Stimulated activated naive CD8-positive, alpha-beta T cell treated with anti-CD3 and anti-CD28 coated beads, Interleukin-15, amount 100 ng/mL, for 72 hours (primary cell): ENCODE measurements around the gene ASRGL1.
"Not testable (repeated sequence)": the region's sequence is repeated elsewhere in the genome, so short reads cannot be mapped to it uniquely, and the experiment has no call there.

ENCODE experiments used
- ATAC-seq: fragments of 150-1000 bp; cut with Tn5 transposase; 2 replicates; pipeline ENCODE4 v1.10.0; 2021; ENCODE audit warnings: mild to moderate bottlenecking, moderate library complexity
- DNase-seq, 2 donors: peaks; one replicate each; pipeline ENCODE4 v3.0.0; 2021 to 2022
- H3K27ac Mint-ChIP-seq, 2 donors: one replicate each; pipeline ENCODE4 v1.8.0; 2022; ENCODE audit warnings: mild to moderate bottlenecking in 2 of 2, mixed read lengths in 2 of 2, moderate library complexity in 2 of 2
- H3K27me3 Mint-ChIP-seq: one replicate; pipeline ENCODE4 v1.8.0; 2022; ENCODE audit warnings: mixed read lengths
- H3K4me1 Mint-ChIP-seq: one replicate; pipeline ENCODE4 v1.8.0; 2022; ENCODE audit warnings: mild to moderate bottlenecking, mixed read lengths
- H3K4me3 Mint-ChIP-seq, 2 donors: one replicate each; pipeline ENCODE4 v1.8.0; 2022; ENCODE audit warnings: mild to moderate bottlenecking in 2 of 2, mixed read lengths in 2 of 2, moderate library complexity in 1 of 2
- H3K9me3 Mint-ChIP-seq, 2 donors: one replicate each; pipeline ENCODE4 v1.8.0; 2022; ENCODE audit warnings: mixed read lengths in 2 of 2

ASRGL1 gene

DNA sequence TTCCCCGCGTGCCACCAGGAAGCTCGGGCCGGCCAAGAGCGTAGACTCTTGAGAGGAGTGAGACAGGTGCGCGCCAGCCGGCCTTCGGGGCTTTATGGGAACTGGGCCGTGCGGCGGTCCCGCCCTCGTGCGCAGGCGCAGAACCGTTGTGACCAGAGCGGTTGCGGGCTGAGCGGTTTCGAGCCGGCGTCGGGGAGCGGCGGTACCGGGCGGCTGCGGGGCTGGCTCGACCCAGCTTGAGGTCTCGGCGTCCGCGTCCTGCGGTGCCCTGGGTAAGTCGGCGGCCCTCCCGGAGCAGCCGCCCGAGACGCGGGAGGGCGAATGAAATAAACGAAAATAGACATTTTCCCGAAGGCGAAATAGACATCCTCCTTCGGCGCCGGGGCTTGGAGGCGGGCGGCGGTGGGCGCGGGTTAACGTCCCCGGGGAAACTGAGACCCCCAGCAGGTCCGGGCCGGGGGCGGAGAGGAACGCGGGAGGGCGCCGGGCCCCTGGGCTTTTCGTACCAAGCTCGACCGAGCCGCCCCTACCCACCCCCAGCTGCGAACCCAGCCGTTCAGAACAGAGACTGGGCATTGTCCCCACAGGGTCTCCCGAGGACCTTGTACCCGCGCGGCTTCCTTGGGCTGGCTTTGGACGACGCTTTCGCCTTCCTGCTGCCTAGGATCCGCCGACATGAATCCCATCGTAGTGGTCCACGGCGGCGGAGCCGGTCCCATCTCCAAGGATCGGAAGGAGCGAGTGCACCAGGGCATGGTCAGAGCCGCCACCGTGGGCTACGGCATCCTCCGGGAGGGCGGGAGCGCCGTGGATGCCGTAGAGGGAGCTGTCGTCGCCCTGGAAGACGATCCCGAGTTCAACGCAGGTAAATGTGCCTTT, at the start of gene ASRGL1:
TSS of gene ASRGL1 (plus strand) at position 146 of the 879 bp plus-strand sequence. CDS start at position 676, 530 bp downstream.
- DNase-seq (peak; percentile 80 to 81), ATAC-seq (peak; percentile 92)
- Mint-ChIP-seq H3K4me1 (peaks cover 29% of the 10 kb centered on the region), H3K9me3 (no peaks in the 10 kb centered on the region), H3K27me3 (peaks cover 13% of the 10 kb centered on the region), H3K4me3 (peak within 1 kb of the TSS; percentile 91 to 98), H3K27ac (peak within 1 kb of the TSS; percentile 71 to 78)

DNA sequence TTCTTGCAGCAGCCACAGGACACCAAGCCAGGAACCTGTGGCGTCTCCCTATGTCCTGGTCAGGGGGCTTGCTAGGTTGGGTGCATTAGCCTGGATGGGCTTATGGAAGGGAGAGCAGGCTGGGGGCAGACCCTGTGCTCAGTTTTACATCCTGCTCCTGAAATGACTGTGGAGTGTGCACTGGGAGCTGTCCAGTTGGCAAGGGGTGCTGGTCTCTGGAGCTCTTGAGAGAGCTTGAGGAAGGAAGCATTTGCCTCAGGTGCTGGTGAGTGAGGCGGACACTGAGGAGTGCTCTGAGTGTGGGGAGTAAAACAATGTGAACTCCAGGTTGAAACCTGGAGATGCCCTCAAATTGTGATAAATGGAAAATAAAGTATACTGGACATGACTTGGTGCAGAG, 41.7 kb upstream of the ASRGL1 start:
- Mint-ChIP-seq H3K27ac (no peak overlapping the region), H3K9me3 (no peaks in the 10 kb centered on the region), H3K4me3 (no peak overlapping the region), H3K27me3 (peaks cover 44% of the 10 kb centered on the region), H3K4me1 (no peaks in the 10 kb centered on the region)
- DNase-seq (no peak), ATAC-seq (no peak)

DNA sequence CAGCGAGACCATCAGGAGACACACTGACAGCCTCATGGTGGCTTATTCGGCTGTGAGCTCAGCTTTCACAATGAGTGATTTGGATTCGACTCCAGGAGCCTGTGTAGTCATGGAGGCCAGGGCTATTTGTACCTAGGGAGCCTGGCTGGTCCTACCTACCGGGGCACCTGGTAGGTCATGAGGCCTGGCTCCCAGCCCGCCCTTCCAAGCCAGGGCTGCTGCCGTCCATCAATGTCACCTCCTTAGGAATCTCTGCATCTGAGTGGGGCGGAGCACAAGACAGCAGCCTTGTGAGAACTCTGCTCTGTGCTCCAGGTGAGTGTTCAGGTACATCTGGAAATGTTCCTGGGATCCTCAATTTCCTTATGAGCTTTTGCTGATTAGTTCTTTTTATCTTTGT, 38.3 kb upstream of the ASRGL1 start, which contains the start of gene SCGB1D4:
TSS of gene SCGB1D4 (minus strand) at position 101 of the 400 bp plus-strand sequence. CDS start at position 36, 65 bp downstream.
- H3K4me1 Mint-ChIP-seq, result no peaks in the 10 kb centered on the region
- H3K4me3 Mint-ChIP-seq, result no peak within 1 kb of the TSS
- DNase-seq (no peak), ATAC-seq (no peak)
- H3K27me3 Mint-ChIP-seq, result peaks cover 48% of the 10 kb centered on the region
- no peaks in the 10 kb centered on the region for H3K9me3 Mint-ChIP-seq
- H3K27ac Mint-ChIP-seq, result peak within 1 kb of the TSS in 1 of 2 donors; percentile 76

DNA sequence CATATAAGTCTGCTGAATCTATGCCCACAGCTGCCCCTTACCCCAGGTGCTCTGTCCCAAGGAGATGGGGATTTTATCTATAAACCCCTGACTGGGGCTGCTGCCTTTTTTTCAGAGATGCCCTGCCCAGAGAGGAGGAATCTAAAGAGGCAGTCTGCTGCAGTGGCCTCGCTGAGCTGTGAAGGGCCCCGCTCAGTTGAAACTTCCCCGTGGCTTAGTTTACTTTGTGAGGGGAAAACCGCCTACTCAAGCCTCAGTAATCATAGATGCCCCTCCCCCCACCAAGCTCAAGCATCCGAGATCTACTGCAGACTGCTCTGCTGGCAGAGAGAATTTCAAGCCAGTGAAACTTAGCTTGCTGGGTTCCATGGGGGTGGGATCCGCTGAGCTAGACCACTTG, 31.0 kb upstream of the ASRGL1 start:
- peaks cover 3% of the 10 kb centered on the region for H3K4me1 Mint-ChIP-seq

DNA sequence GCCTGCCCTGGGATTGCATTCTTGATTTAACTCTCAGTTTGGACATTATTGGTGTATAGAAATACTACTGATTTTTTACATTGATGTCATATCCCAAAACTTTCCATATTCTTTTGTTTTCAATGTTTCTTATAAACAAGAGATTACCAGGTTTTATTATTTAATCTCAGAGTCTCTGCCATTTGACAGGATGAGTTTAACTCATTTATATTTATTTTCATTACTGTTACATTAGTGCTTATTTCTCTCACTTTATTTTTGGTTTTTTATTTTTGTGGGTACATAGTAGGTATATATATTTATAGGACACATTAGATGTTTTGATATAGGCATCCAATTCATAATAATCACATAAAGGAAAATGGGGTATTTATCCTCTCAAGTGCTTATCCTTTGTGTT, 29.3 kb upstream of the ASRGL1 start:
- Mint-ChIP-seq H3K27ac (no peak overlapping the region), H3K4me1 (peaks cover 16% of the 10 kb centered on the region), H3K27me3 (peaks cover 31% of the 10 kb centered on the region), H3K4me3 (no peak overlapping the region), H3K9me3 (no peaks in the 10 kb centered on the region)
- ATAC-seq (no peak), DNase-seq (no peak)

More for the DNA sequence above, 31.0 kb upstream of the ASRGL1 start:
- Mint-ChIP-seq H3K4me3 (no peak overlapping the region), H3K27me3 (peaks cover 21% of the 10 kb centered on the region), H3K9me3 (no peaks in the 10 kb centered on the region), H3K27ac (no peak overlapping the region)
- no peak for ATAC-seq
- no peak for DNase-seq

DNA sequence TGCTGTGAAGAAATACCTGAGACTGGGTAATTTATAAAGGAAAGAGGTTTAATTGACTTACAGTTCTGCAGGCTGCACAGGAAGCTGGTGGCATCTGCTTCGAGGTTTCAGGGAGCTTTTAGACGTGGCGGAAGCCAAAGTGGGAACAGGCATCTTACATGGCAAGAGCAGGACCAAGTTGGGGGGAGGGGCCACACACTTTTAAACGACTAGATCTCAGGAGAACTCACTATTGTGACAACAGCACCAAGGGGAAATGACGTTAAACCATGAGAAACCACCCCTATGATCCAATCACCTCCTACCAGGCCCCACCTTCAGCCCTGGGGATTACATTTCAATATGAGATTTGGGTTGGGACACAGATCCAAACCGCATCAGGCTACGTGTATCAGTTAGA, 27.3 kb upstream of the ASRGL1 start:
- Mint-ChIP-seq H3K4me1 (peaks cover 16% of the 10 kb centered on the region), H3K27ac (no peak overlapping the region), H3K27me3 (peaks cover 40% of the 10 kb centered on the region), H3K9me3 (no peaks in the 10 kb centered on the region), H3K4me3 (no peak overlapping the region)
- DNase-seq, result no peak
- no peak for ATAC-seq

DNA sequence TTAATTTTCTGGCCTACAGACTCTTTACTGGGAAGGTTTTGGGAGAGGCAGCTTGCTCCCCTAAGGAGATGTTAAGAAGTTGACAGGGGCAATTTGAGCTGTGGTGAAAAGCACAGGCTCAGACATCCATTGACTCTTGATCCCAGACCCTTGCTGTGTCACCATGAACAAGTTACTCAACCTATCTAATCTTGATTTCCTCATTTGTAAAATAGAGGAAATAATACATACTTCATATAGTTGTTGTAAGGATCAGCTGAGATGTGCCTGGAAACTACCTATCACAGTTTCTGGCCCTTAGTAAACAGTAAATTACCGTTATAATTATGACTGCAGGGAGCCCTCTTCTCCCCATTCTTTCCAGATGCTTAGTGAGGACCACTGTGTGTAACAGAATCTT, 21.8 kb upstream of the ASRGL1 start:
- ATAC-seq (no peak), DNase-seq (no peak)
- no peaks in the 10 kb centered on the region for H3K9me3 Mint-ChIP-seq
- H3K27ac Mint-ChIP-seq, result no peak overlapping the region
- peaks cover 16% of the 10 kb centered on the region for H3K4me1 Mint-ChIP-seq
- no peak overlapping the region for H3K4me3 Mint-ChIP-seq
- peaks cover 27% of the 10 kb centered on the region for H3K27me3 Mint-ChIP-seq

DNA sequence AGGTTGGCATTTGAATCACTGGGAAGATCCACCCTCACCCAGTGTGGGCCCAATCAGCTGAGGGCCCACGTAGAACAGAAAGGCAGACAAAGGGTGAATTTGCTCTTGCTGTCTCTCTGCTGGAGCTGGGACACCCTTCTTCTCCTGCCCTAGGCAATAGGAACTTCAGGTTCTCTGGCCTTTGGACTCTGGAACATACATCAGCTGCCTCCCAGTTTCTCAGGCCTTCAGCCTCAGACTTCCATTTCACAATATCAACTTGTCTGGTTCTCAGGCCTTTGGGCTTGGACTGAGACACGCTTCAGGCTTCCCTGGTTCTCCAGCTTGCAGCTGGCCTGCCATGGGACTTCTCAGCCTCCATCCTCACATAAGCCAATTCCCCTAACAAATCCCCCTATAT, 14.7 kb upstream of the ASRGL1 start:
- no peaks in the 10 kb centered on the region for H3K4me1 Mint-ChIP-seq
- no peak for DNase-seq
- no peak for ATAC-seq
- H3K4me3 Mint-ChIP-seq, result no peak overlapping the region
- H3K27me3 Mint-ChIP-seq, result no peaks in the 10 kb centered on the region
- no peak overlapping the region for H3K27ac Mint-ChIP-seq
- no peaks in the 10 kb centered on the region for H3K9me3 Mint-ChIP-seq

DNA sequence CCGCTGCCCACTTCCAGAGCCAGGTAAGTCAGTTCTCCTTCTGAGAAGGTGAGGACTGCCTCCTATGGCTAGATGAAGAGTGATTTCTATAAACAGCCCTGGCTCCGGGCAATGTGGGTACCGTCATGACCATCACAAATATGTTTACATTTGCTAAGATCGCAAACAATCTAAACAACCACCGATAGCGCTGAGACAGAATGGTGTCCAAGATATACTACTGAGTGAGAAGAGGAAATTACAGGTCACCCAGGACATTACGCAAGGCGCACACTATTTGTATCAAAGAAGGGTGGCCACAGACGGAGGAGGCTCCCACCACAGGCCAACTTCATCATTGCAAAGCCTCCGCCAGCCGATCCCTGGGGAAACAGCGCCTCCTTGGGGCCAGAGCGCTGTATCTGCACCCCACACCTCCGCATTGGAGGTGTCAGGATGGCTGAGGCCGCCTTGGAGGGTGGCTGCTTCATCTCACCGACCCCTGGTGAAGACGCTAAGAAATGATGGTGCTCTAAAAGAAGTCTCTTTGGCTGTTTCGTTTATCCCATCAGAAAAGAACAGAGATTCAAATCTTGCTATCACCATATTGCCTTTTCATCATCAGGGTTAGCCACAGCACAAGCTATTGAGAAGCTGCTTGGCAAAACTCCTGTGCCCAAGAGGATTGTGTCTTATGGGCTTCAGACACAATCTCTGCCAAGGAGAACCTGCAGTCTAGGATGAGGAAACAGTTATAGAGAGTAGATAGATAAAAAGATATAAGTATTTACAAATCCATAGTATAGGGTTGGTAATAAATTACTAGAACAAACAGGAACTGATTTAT, 12.3 kb upstream of the ASRGL1 start:
- Mint-ChIP-seq H3K27ac (peak overlapping the region in 1 of 2 donors; percentile 12), H3K9me3 (no peaks in the 10 kb centered on the region), H3K4me3 (no peak overlapping the region), H3K27me3 (no peaks in the 10 kb centered on the region), H3K4me1 (no peaks in the 10 kb centered on the region)
- peak; percentile 99 for ATAC-seq
- peak; percentile 63 to 82 for DNase-seq

DNA sequence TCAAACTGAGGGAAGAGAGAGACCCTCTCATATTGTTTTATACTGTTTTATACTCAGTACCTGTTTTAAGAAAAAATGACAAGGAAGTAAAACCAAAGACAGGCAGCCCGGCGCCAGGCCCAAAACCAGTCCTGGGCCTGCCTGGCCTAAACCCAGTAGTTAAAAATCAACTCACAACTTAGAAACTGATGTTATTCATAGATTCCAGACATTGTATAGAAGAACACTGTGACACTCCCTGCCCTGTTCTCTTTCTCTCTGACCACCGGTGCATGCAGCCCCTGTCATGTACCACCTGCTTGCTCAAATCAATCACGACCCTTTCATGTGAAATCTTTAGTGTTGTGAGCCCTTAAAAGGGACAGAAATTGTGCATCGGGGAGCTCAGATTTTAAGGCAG, 11.5 kb upstream of the ASRGL1 start:
- not testable (repeated sequence) for H3K4me3 Mint-ChIP-seq, DNase-seq, ATAC-seq, H3K27me3 Mint-ChIP-seq, H3K9me3 Mint-ChIP-seq, H3K4me1 Mint-ChIP-seq
- peak overlapping the region in 1 of 2 donors; percentile 80 for H3K27ac Mint-ChIP-seq

DNA sequence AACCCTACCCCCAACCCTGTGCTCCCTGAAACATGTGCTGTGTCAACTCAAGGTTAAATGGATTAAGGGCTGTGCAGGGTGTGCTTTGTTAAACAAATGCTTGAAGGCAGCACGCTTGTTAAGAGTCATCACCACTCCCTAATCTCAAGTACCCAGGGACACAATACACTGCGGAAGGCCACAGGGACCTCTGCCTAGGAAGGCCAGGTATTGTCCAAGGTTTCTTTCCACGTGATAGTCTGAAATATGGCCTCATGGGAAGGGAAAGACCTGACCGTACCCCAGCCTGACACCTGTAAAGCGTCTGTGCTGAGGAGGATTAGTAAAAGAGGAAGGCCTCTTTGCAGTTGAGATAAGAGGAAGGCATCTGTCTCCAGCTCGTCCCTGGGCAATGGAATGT, 10.5 kb upstream of the ASRGL1 start:
- H3K9me3 Mint-ChIP-seq, DNase-seq, H3K27ac Mint-ChIP-seq, ATAC-seq, H3K4me1 Mint-ChIP-seq, H3K4me3 Mint-ChIP-seq: not testable (repeated sequence)
- peaks cover 11% of the 10 kb centered on the region for H3K27me3 Mint-ChIP-seq

DNA sequence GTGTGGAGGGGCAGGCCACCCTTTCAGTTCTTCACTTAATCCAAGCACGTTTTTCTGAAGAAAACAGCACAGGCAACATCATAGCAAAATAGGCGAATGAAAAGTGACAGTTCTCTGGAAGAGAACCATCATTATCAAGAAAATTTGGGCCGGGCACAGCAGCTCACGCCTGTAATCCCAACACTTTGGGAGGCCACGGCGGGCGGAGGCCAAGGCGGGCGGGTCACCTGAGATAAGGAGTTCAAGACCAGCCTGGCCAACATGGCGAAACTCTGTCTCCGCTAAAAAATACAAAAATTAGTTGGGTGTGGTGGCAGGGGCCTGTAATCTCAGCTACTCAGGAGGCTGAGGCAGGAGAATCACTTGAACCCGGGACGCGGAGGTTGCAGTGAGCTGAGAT, 9.7 kb upstream of the ASRGL1 start:
- H3K27ac Mint-ChIP-seq, H3K4me3 Mint-ChIP-seq, H3K9me3 Mint-ChIP-seq, DNase-seq, H3K4me1 Mint-ChIP-seq, ATAC-seq: not testable (repeated sequence)
- H3K27me3 Mint-ChIP-seq, result peaks cover 11% of the 10 kb centered on the region

DNA sequence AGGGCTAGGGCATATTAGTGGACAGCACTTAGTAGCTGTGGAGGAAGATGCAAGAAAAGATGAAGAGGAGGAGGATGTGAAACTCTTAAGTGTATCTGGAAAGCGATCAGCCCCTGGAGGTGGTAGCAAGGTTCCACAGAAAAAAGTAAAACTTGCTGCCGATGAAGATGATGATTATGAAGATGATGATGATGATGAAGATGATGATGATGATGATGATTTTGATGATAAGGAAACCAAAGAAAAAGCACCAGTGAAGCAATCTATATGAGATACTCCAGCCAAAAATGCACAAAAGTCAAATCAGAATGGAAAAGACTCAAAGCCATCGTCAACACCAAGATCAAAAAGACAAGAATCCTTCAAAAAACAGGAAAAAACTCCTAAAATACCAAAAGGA, 6.0 kb upstream of the ASRGL1 start:
- ATAC-seq, H3K4me3 Mint-ChIP-seq, H3K27ac Mint-ChIP-seq, DNase-seq, H3K9me3 Mint-ChIP-seq, H3K4me1 Mint-ChIP-seq: not testable (repeated sequence)
- peaks cover 11% of the 10 kb centered on the region for H3K27me3 Mint-ChIP-seq

DNA sequence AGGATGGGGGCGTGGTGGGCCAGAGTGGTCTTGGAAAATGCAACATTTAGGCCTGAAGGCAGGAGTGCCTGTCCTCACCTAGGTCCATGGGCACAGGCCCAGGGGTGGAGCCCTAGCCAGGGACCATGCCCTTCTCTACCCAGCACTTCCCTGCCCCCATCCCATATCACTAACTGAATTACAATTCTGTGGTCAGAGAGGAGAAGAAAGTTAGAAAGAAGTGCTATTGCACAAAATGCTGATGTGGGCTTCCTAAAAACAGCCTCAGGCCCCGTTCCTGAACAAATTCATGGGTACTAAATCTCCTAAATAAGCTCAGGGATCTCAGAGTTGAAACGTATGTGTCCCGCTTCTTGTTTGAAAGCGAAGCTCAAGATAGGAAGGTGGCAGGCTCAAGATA, 3.5 kb upstream of the ASRGL1 start:
- no peak for ATAC-seq
- peaks cover 24% of the 10 kb centered on the region for H3K27me3 Mint-ChIP-seq

DNA sequence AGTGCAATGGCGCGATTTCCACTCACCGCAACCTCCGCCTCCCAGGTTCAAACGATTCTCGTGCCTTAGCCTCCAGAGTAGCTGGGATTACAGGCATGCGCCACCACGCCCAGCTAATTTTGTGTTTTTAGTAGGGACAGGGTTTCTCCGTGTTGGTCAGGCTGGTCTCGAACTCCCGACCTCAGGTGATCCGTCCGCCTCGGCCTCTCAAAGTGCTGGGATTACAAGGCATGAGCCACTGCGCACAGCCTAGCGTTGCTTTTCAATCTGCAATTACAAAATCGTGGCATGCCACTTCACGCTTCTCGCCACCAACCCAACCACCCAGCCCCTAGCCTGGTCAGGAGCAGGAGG, 322 bp upstream of the ASRGL1 start:
- H3K4me1 Mint-ChIP-seq, result peaks cover 29% of the 10 kb centered on the region
- DNase-seq, H3K9me3 Mint-ChIP-seq, ATAC-seq: not testable (repeated sequence)
- H3K27me3 Mint-ChIP-seq, result peaks cover 13% of the 10 kb centered on the region
- peak overlapping the region; percentile 91 to 98 for H3K4me3 Mint-ChIP-seq
- peak overlapping the region; percentile 63 to 71 for H3K27ac Mint-ChIP-seq

More for the DNA sequence above, 3.5 kb upstream of the ASRGL1 start:
- Mint-ChIP-seq H3K4me3 (no peak overlapping the region), H3K4me1 (peaks cover 29% of the 10 kb centered on the region), H3K27ac (no peak overlapping the region), H3K9me3 (no peaks in the 10 kb centered on the region)
- DNase-seq, result no peak

DNA sequence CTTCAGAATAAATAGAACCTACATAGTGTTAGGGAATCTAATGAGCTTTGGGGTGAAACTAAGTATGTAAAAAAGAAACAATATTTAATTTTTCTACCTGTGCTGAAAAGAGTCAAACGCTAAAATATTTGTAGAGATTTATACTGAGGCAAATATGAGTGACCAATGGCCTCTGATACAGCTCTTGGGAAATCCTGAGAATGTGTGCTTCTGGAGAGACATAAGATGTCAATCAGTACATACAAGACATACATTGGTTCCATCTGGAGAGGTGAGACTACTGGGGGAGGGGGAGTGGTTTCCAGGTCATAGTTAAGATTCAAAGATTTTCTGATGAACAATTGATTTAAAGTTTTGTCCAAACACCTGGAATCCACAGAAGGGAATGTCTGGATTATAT, 970 bp downstream of the ASRGL1 start:
- H3K4me1 Mint-ChIP-seq, result peaks cover 29% of the 10 kb centered on the region
- peaks cover 13% of the 10 kb centered on the region for H3K27me3 Mint-ChIP-seq
- H3K9me3 Mint-ChIP-seq, result no peaks in the 10 kb centered on the region
- peak overlapping the region; percentile 22 to 78 for H3K27ac Mint-ChIP-seq
- DNase-seq, result no peak
- H3K4me3 Mint-ChIP-seq, result peak overlapping the region; percentile 91 to 98
- no peak for ATAC-seq
